ENCODE data around the gene ARMH3. TPM values are rescaled to one million over a fixed set of nuclear protein-coding genes. Genes with fewer than 3 reads are reported as not detected.
A peak's percentile ranks its signal among the peaks of the same experiment; 100 is the strongest.

The ARMH3 gene
- polyA plus RNA-seq, 12 donors = 8.9 to 17.3 (median 14.3) TPM; not detected in 1

GRCh38 chr10:101896225-101896877 is 159.6 kb downstream of the ARMH3 start:
- DNase-seq = no peak

GRCh38 chr10:101895781-101896180 is 160.2 kb downstream of the ARMH3 start:
- no peak for DNase-seq

DNA sequence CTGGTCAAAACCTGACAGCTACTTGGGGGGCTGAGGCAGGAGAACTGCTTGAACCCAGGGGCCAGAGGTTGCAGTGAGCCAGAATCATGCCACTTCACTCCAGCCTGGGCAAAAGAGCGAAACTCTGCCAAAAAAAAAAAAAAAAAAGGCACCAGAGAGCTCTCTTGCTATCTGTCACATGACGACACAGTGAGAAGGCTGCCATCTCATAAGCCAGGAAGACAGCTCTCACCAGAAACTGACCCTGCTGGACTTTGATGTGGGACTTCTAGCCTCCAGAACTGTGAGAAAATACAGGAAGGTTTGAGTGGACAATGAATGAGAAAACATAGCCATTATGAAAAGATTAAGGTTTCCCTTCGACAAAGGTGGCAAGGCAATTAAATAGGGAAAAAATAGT is 161.2 kb downstream of the ARMH3 start:
- DNase-seq = no peak

- DNase-seq = no peak
Observed at GRCh38 chr10:101894266-101894665, 161.7 kb downstream of the ARMH3 start.

- no peak for DNase-seq
Observed at GRCh38 chr10:101893510-101894120, 162.4 kb downstream of the ARMH3 start.

DNA sequence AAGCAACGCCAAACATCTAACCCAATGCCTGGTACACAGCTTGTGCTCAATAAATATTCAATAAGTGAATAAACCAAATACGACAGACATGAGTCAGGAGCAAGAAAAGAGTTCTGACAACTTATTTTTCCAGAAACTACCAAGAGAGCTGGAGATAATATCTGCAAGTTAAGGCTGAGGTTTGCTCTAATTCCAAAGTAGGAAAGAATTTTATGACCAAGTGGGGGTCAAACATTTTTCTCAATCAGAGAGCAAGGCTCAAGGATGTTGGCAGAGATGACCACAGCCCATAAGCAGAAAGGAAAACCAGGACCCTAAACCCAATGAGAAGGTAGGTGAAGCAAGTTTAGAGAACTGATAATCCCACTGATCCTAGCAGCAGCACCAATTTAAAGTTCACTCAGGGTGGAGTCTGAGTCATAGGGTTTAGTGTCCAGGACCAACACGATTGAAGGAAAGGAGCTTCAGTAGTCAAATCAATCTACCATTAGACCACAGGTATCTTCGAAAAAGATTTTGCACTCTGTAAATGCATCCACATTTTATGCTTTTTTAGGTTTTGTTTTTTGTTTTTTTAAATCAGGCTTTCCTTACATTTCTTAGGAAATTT is 163.1 kb downstream of the ARMH3 start:
- no peak for DNase-seq

DNA sequence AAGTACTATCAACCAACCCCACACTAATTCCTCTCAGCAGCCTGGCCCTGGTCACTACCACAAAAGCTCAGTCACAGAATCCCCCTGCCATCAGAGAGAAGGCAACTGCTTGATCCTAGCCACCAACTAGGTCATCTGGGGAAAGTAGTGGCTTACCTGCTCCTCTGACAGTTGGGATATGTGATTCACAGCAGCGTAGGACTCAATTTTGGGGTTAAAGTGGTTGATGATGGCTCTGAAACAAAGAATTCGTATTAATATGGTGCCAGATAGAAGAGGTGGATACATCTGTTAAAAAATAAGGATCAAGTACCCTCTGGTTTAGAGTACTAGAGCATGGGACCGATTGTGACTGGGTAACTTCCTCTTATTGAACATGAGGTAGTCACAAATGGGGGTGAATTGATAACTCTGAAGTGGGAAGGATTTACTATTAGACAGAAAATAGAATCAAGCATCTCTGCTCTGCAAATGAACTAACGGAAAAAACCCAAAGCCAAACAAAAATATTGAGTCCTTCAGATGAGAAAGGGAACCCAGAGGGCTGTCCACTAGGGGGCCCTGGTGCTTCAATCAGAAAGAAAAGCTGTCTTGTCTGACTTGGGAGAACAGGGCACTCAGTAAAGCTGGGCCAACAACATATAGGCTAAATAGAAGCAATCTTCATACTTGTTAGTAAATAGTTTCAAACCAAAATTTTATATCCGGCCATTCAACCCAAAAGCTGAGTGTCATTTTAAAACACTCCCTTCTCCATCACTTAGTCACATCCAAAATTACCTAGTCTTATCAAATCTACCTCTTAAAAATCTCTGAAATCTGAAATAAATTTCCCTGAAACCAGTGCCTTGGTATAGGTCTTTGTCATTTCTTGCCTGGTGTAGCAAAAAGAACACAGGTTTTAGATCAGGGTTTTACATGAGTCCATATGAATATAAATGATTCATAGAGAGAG is 166.4 kb downstream of the ARMH3 start:
- peak; percentile 65 for DNase-seq

GRCh38 chr10:101888251-101888949 is 167.6 kb downstream of the ARMH3 start:
- DNase-seq = no peak

DNA sequence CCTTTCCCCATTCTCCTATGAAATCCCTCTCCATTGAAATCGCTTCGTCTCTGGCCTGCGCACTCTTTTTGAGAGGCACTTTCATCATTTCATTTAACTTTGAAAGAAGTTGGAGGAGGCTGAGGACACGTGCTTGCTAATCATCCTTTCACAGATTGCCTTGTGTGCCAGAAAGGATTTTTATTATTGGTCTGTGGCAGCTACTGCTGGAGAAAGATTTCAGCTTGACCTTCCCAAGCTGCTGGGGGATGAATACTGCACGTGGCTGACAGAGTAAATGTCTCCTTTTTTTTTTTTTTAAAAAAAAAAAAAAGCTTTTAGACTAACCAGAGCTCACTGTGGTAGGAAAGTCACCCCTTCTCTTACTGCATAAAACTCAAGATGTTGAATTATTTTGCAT is 168.2 kb downstream of the ARMH3 start:
- DNase-seq = no peak

- DNase-seq = no peak
Observed at GRCh38 chr10:101886521-101887312, 169.3 kb downstream of the ARMH3 start.

- no peak for DNase-seq
Observed at GRCh38 chr10:101881036-101881774, 174.8 kb downstream of the ARMH3 start.

DNA sequence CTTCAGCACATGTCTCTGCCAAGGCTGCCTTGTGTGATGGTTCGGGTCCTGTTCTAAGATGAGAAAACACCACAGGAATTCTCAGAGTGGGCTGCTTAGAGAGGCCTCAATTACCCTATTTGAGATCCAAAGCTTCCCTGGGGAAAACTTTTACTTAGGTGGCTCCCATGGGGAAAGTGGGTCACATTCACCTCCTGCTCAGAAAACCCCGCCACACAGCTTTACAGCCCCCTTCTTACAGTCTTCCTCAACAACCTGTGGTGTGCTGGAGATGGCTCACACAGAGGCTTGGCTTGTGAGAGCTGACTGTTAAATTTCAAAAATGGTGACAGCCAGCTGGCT is 175.8 kb downstream of the ARMH3 start:
- no peak for DNase-seq

GRCh38 chr10:101879456-101880231 is 176.3 kb downstream of the ARMH3 start:
- DNase-seq = no peak

DNA sequence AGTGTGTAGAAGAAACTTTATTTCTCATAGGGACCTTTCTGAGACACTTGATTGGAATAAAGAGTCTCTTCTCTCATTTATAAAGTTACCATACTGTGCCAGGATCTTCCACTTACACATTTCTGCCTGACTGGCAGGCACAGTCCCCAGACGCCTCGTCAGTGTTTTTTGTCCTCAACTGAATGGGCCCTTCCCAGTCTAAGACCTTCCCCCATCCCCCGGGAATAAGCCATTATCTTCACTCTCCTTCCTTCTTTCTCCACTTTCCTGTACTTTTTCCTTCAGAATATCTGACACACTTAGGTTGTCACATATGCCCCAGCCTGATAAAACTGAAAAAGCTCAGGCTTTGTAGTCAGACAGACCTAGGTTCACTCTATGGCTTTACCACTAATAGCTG is 177.1 kb downstream of the ARMH3 start:
- DNase-seq = no peak

GRCh38 chr10:101875068-101875688 is 180.8 kb downstream of the ARMH3 start:
- no peak for DNase-seq

DNA sequence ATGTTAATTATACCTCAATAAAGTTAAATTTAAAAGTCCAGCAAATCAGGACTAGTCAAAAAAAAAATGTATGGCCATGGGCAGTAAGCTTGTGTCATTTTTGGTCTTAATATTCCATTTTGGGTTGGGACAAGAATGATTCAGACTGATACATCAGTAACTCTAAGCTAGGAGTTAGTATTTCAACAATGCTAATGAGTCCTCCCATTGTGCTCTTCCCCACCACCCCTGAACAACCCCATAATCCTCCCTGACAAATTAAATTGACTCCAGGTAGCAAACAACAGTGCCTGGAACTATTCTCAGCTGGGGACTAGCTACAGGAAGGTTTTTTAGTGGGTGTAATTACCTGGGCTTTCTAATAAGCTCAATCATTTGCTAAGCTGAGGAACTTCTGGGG is 181.7 kb downstream of the ARMH3 start:
- no peak for DNase-seq

- no peak for DNase-seq
Observed at GRCh38 chr10:101867931-101868330, 188.0 kb downstream of the ARMH3 start.

DNA sequence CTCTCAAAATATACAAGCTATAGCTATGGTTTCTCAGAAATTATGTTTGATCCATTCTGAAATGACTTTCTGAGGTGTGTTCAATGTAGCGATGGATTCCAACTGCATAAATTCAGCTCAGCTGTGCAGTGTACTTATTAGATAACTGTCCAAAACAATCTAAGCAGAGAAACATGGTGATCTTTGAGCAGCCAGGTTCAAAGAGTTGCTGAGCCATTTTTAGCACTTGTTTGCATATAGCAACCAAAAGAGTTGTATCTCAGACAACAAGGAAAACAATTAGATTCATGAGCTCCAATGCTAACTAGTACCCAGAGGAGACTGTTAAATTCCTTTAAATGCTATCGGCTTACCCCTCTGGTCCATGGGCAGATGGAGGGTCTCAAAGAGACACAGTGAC is 196.4 kb downstream of the ARMH3 start:
- DNase-seq = no peak
